ENCODE data around the gene TSPEAR. TPM values are rescaled to one million over a fixed set of nuclear protein-coding genes. Genes with fewer than 3 reads are reported as not detected.

TSPEAR gene
- total and polyA plus RNA-seq, 2 of the 13 experiments (the other 11 are each of a cell fraction or from before 2014, with no cell fraction given), result 0.07 to 0.32 TPM

DNA sequence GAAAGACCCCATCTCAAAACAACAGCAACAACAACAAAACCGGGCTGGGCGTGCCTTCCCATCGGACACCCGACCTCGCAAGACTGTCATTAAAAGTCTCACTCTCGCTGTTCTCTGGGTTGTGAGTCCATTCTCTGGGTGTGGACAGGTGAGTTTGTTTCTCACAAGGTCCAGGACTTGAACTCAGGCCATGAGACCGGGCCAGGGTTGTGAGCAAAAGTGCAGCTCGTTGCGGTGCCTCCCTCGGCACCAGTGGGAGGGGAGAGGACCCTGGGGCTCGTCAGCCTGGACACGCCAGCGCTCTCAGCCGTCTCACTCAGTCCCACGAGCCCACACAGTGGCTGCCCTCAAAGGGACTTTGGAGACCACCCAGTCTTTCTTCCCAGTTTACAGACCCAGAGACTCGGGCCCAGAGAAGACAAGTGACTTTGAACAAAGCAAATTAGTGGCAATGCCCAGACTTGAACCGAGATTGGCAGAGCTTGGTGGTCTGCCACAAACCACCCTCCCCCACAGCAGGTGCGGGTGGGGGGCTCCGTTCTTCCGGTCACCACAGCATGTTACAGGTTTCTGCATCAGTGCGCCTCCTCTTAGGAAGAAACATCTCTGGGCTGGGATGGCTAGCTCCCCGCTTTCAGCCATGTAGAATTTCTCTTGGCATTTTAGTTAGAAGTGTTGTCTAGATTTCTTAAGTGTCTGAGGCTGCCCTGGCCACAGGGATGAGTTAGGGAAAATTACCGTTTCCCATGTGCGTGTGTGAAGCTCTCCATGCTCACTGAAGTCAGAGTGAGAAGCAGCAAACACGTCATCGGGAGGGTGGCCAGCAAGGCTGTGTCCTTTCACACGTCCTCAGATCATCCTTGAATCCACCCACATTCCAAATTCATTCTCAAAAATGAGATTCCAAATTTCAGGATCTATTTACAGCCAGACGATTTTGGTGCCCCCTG lies 227.8 kb downstream of the TSPEAR start (continued):
- TF ChIP-seq, protein P1, sequence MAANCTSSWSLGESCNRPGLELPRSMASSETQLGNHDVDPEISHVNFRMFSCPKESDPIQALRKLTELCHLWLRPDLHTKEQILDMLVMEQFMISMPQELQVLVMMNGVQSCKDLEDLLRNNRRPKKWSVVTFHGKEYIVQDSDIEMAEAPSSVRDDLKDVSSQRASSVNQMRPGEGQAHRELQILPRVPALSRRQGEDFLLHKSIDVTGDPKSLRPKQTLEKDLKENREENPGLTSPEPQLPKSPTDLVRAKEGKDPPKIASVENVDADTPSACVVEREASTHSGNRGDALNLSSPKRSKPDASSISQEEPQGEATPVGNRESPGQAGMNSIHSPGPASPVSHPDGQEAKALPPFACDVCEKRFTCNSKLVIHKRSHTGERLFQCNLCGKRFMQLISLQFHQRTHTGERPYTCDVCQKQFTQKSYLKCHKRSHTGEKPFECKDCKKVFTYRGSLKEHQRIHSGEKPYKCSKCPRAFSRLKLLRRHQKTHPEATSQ (CRISPR knock-in tag; IDR thresholded peaks at IDR 0.05; ENCODE audit: borderline replicate concordance), result no peak
- TF ChIP-seq ZNF564 (CRISPR knock-in tag; IDR thresholded peaks at IDR 0.05) (peak; percentile 63; the same call in 1 of the 2 replicates), SSRP1 (CRISPR knock-in tag; IDR thresholded peaks at IDR 0.05) (no peak), ETV5 (CRISPR knock-in tag; IDR thresholded peaks at IDR 0.05; ENCODE audit: borderline replicate concordance) (peak; percentile 33; the same call in 1 of the 2 replicates), SMARCC2 (IDR thresholded peaks at IDR 0.05) (no peak), NR2F2 (IDR thresholded peaks at IDR 0.05; ENCODE audit: borderline replicate concordance, low read depth) (no peak), NAIF1 (CRISPR knock-in tag; IDR thresholded peaks at IDR 0.05; ENCODE audit: borderline replicate concordance) (0 out of 2 replicates have a peak, but pooled peaks have one; percentile 20), ZNF143 (CRISPR knock-in tag; IDR thresholded peaks at IDR 0.05) (no peak), TARDBP (CRISPR knock-in tag; IDR thresholded peaks at IDR 0.05) (0 out of 2 replicates have a peak, but pooled peaks have one; percentile 3)
- TF ChIP-seq, protein P2, sequence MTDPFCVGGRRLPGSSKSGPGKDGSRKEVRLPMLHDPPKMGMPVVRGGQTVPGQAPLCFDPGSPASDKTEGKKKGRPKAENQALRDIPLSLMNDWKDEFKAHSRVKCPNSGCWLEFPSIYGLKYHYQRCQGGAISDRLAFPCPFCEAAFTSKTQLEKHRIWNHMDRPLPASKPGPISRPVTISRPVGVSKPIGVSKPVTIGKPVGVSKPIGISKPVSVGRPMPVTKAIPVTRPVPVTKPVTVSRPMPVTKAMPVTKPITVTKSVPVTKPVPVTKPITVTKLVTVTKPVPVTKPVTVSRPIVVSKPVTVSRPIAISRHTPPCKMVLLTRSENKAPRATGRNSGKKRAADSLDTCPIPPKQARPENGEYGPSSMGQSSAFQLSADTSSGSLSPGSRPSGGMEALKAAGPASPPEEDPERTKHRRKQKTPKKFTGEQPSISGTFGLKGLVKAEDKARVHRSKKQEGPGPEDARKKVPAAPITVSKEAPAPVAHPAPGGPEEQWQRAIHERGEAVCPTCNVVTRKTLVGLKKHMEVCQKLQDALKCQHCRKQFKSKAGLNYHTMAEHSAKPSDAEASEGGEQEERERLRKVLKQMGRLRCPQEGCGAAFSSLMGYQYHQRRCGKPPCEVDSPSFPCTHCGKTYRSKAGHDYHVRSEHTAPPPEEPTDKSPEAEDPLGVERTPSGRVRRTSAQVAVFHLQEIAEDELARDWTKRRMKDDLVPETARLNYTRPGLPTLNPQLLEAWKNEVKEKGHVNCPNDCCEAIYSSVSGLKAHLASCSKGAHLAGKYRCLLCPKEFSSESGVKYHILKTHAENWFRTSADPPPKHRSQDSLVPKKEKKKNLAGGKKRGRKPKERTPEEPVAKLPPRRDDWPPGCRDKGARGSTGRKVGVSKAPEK (CRISPR knock-in tag; IDR thresholded peaks at IDR 0.05; ENCODE audit: borderline replicate concordance), result 0 out of 2 replicates have a peak, but pooled peaks have one; percentile 69
- TF ChIP-seq, protein P3, sequence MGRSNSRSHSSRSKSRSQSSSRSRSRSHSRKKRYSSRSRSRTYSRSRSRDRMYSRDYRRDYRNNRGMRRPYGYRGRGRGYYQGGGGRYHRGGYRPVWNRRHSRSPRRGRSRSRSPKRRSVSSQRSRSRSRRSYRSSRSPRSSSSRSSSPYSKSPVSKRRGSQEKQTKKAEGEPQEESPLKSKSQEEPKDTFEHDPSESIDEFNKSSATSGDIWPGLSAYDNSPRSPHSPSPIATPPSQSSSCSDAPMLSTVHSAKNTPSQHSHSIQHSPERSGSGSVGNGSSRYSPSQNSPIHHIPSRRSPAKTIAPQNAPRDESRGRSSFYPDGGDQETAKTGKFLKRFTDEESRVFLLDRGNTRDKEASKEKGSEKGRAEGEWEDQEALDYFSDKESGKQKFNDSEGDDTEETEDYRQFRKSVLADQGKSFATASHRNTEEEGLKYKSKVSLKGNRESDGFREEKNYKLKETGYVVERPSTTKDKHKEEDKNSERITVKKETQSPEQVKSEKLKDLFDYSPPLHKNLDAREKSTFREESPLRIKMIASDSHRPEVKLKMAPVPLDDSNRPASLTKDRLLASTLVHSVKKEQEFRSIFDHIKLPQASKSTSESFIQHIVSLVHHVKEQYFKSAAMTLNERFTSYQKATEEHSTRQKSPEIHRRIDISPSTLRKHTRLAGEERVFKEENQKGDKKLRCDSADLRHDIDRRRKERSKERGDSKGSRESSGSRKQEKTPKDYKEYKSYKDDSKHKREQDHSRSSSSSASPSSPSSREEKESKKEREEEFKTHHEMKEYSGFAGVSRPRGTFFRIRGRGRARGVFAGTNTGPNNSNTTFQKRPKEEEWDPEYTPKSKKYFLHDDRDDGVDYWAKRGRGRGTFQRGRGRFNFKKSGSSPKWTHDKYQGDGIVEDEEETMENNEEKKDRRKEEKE (IDR thresholded peaks at IDR 0.05), result no peak
- TF ChIP-seq, protein P4, sequence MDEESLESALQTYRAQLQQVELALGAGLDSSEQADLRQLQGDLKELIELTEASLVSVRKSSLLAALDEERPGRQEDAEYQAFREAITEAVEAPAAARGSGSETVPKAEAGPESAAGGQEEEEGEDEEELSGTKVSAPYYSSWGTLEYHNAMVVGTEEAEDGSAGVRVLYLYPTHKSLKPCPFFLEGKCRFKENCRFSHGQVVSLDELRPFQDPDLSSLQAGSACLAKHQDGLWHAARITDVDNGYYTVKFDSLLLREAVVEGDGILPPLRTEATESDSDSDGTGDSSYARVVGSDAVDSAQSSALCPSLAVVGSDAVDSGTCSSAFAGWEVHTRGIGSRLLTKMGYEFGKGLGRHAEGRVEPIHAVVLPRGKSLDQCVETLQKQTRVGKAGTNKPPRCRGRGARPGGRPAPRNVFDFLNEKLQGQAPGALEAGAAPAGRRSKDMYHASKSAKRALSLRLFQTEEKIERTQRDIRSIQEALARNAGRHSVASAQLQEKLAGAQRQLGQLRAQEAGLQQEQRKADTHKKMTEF (CRISPR knock-in tag; IDR thresholded peaks at IDR 0.05), result no peak
- TF ChIP-seq, protein P5, sequence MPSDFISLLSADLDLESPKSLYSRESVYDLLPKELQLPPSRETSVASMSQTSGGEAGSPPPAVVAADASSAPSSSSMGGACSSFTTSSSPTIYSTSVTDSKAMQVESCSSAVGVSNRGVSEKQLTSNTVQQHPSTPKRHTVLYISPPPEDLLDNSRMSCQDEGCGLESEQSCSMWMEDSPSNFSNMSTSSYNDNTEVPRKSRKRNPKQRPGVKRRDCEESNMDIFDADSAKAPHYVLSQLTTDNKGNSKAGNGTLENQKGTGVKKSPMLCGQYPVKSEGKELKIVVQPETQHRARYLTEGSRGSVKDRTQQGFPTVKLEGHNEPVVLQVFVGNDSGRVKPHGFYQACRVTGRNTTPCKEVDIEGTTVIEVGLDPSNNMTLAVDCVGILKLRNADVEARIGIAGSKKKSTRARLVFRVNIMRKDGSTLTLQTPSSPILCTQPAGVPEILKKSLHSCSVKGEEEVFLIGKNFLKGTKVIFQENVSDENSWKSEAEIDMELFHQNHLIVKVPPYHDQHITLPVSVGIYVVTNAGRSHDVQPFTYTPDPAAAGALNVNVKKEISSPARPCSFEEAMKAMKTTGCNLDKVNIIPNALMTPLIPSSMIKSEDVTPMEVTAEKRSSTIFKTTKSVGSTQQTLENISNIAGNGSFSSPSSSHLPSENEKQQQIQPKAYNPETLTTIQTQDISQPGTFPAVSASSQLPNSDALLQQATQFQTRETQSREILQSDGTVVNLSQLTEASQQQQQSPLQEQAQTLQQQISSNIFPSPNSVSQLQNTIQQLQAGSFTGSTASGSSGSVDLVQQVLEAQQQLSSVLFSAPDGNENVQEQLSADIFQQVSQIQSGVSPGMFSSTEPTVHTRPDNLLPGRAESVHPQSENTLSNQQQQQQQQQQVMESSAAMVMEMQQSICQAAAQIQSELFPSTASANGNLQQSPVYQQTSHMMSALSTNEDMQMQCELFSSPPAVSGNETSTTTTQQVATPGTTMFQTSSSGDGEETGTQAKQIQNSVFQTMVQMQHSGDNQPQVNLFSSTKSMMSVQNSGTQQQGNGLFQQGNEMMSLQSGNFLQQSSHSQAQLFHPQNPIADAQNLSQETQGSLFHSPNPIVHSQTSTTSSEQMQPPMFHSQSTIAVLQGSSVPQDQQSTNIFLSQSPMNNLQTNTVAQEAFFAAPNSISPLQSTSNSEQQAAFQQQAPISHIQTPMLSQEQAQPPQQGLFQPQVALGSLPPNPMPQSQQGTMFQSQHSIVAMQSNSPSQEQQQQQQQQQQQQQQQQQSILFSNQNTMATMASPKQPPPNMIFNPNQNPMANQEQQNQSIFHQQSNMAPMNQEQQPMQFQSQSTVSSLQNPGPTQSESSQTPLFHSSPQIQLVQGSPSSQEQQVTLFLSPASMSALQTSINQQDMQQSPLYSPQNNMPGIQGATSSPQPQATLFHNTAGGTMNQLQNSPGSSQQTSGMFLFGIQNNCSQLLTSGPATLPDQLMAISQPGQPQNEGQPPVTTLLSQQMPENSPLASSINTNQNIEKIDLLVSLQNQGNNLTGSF (CRISPR knock-in tag; IDR thresholded peaks at IDR 0.05), result no peak
